Vein endothelial cell (primary cell): ENCODE measurements around the gene CENPO. TPM values are rescaled to one million over a fixed set of nuclear protein-coding genes. Genes with fewer than 3 reads are reported as not detected.

ENCODE experiments used
- total RNA-seq: library from RNA; depleted of rRNA; stranded (reverse); fragments of >200 nt; gene quantifications from 2 replicates; pipeline ENCODE4 v1.2.3, GENCODE V29; 2012

The CENPO gene, protein sequence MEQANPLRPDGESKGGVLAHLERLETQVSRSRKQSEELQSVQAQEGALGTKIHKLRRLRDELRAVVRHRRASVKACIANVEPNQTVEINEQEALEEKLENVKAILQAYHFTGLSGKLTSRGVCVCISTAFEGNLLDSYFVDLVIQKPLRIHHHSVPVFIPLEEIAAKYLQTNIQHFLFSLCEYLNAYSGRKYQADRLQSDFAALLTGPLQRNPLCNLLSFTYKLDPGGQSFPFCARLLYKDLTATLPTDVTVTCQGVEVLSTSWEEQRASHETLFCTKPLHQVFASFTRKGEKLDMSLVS
- 16.0 and 28.7 TPM in 2 replicates for total RNA-seq

DNA sequence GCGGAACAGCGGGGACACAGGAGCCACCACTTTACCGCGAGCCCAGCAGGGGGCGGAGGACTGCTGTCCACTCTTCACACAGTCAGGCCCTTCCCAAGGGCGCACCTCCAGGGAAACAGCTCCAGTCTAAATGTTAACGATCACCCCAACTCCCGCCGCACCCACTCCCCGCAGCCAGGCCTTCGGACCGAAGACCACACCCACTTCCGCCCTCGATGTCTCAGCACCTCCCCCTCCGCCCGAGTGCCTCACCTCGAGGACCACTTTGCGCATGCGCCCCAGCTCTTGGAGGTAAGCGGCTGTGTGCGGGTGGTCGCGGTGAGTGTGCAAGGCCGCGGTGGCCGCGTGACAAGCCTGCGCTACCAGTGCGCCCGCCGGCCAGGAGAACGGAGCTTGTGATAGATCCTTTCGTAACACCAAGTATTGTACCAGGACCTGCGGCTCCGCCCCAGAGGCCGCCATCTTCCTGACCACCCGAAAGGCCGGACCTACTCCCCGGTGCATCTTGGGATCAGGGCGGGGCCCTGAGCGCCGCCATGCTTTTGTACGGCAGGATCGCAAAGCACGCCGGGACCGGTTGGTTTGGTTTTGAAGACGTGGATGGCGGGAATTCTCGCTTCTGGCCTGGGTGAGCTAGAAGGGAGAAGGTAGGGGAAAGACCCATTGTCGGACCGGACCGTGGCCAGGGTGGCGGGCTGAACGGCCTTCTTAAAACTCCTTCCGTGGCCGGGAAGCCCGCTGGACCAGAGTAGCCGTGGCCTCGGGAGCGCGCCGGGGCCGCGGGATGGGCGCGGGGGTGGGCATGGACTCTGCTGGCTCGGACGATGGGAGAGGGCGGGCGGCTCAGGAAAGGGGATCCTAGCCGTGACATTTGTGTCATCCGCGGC, at the start of gene CENPO, which contains the start of gene PTRHD1:
Gene CENPO (plus strand): TSS at position 552 of the 887 bp plus-strand sequence. CDS start 495 bp downstream, outside the sequence.
Gene PTRHD1 (minus strand): TSS at position 518 of the 887 bp plus-strand sequence. CDS start 14 bp downstream, at position 504.

Other genes starting within 250 kb of the CENPO start
- 28.7 and 34.9 TPM in 2 replicates for gene PTRHD1, start within 50 bp of the CENPO start, total RNA-seq
- gene ADCY3, start 126.8 kb downstream of the CENPO start, total RNA-seq, result 18.0 and 18.7 TPM in 2 replicates
- 2.0 and 3.2 TPM in 2 replicates for gene DNAJC27, start 178.5 kb downstream of the CENPO start, total RNA-seq
- gene EFR3B, start 248.7 kb downstream of the CENPO start, total RNA-seq, result 0.67 and 1.6 TPM in 2 replicates